ENCODE measurements around the gene GOLGA8B.

The GOLGA8B gene

DNA sequence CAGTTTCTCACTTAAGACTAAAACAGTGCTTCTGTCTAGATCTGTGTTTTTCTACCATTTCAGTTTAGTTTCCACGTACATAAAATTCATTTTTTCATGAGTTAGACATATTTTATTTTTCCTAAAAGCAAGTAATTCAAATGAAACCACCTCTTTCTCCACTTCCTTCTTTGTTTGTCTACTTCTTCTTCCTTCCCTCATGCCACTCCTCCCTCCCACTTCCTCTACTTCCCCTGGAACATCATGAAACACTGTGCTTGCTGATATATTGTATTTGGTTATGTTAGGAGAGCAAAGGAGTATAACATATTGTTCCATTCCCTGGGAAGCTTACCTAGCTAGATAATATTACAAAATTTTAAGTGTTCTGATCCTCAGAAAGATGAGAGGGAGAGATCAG is 36.7 kb upstream of the GOLGA8B start:
- Histone ChIP-seq H3K4me2 (ENCODE audit: low read depth, low read length, poor library complexity, severe bottlenecking) (no peak overlapping the region), H3K27ac (ENCODE audit: low read depth, low read length) (no peak overlapping the region), H3K36me3 (ENCODE audit: low read length) (no peaks in the 10 kb centered on the region), H3K79me2 (ENCODE audit: insufficient read depth, low read length) (no peaks in the 10 kb centered on the region), H2AFZ (ENCODE audit: low read depth, low read length, severe bottlenecking) (no peak overlapping the region), H3K9ac (ENCODE audit: low read length) (no peak overlapping the region), H3K4me3 (ENCODE audit: insufficient read depth, low read length, poor library complexity, severe bottlenecking) (no peak overlapping the region), H3K9me3 (ENCODE audit: insufficient read depth, low read length) (no peaks in the 10 kb centered on the region), H3F3A (ENCODE audit: insufficient read depth) (no peaks in the 10 kb centered on the region), H3K27me3 (ENCODE audit: low read length) (no peaks in the 10 kb centered on the region), H3K9me2 (replicated peaks; ENCODE audit: insufficient read depth, low read length) (no peaks in the 10 kb centered on the region), H4K20me1 (ENCODE audit: low read depth, low read length) (no peaks in the 10 kb centered on the region)
- TF ChIP-seq, protein P1, sequence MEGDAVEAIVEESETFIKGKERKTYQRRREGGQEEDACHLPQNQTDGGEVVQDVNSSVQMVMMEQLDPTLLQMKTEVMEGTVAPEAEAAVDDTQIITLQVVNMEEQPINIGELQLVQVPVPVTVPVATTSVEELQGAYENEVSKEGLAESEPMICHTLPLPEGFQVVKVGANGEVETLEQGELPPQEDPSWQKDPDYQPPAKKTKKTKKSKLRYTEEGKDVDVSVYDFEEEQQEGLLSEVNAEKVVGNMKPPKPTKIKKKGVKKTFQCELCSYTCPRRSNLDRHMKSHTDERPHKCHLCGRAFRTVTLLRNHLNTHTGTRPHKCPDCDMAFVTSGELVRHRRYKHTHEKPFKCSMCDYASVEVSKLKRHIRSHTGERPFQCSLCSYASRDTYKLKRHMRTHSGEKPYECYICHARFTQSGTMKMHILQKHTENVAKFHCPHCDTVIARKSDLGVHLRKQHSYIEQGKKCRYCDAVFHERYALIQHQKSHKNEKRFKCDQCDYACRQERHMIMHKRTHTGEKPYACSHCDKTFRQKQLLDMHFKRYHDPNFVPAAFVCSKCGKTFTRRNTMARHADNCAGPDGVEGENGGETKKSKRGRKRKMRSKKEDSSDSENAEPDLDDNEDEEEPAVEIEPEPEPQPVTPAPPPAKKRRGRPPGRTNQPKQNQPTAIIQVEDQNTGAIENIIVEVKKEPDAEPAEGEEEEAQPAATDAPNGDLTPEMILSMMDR (IDR thresholded peaks at IDR 0.05; ENCODE audit: insufficient read depth, low read length, poor library complexity, severe bottlenecking), result no peak
- no peak for TF ChIP-seq EZH2phosphoT487 (conservative IDR thresholded peaks at IDR 0.05; ENCODE audit: low read length)

DNA sequence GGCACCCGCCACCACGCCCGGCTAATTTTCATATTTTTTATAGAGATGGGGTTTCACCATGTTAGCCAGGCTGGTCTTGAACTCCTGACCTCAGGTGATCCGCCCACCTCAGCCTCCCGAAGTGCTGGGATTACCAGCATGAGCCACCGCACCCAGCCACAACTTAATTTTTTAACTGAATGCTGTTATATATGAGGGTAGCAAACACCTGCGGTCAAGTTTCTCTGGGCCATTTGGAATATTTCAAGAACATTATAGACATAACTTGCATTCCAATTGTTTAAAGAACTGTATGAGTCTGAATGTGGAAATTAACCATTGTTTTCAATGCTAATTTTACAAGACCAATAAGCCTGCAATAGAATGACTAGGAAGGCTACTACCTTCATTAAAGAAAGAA is 35.7 kb upstream of the GOLGA8B start:
- Histone ChIP-seq H3K4me2 (ENCODE audit: low read depth, low read length, poor library complexity, severe bottlenecking) (no peak overlapping the region), H3K27me3 (ENCODE audit: low read length) (no peaks in the 10 kb centered on the region), H3K79me2 (ENCODE audit: insufficient read depth, low read length) (no peaks in the 10 kb centered on the region), H3K9me2 (replicated peaks; ENCODE audit: insufficient read depth, low read length) (no peaks in the 10 kb centered on the region), H2AFZ (ENCODE audit: low read depth, low read length, severe bottlenecking) (no peak overlapping the region), H3K9ac (ENCODE audit: low read length) (no peak overlapping the region), H3K36me3 (ENCODE audit: low read length) (no peaks in the 10 kb centered on the region), H3K27ac (ENCODE audit: low read depth, low read length) (no peak overlapping the region), H4K20me1 (ENCODE audit: low read depth, low read length) (no peaks in the 10 kb centered on the region), H3K4me3 (ENCODE audit: insufficient read depth, low read length, poor library complexity, severe bottlenecking) (no peak overlapping the region), H3F3A (ENCODE audit: insufficient read depth) (no peaks in the 10 kb centered on the region), H3K9me3 (ENCODE audit: insufficient read depth, low read length) (no peaks in the 10 kb centered on the region)
- TF ChIP-seq EZH2phosphoT487 (conservative IDR thresholded peaks at IDR 0.05; ENCODE audit: low read length), result no peak
- TF ChIP-seq, protein P1 (IDR thresholded peaks at IDR 0.05; ENCODE audit: insufficient read depth, low read length, poor library complexity, severe bottlenecking), result no peak

DNA sequence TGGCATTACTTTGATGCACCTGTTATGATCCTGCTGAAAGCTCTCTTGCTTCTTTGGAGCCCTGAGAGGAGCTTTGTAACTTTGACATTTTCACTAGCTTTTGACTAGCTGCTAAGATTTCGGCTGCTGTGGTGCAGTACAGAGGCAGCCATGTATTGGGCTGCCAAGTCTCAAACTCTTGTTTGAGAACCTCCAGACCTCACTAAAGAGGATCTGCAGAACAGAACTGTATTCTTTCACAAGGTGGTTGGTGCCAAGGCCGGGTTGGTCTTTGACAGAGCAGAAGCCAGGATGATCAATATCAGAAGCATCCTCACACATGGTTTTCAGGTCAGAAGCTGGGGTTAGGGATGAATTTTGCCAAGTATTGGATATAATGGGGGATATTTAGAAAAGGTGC is 34.6 kb upstream of the GOLGA8B start:
- Histone ChIP-seq H3K4me2 (ENCODE audit: low read depth, low read length, poor library complexity, severe bottlenecking) (no peak overlapping the region), H3F3A (ENCODE audit: insufficient read depth) (no peaks in the 10 kb centered on the region), H3K9me2 (replicated peaks; ENCODE audit: insufficient read depth, low read length) (no peaks in the 10 kb centered on the region), H3K27me3 (ENCODE audit: low read length) (no peaks in the 10 kb centered on the region), H3K4me3 (ENCODE audit: insufficient read depth, low read length, poor library complexity, severe bottlenecking) (no peak overlapping the region), H3K9ac (ENCODE audit: low read length) (no peak overlapping the region), H3K27ac (ENCODE audit: low read depth, low read length) (no peak overlapping the region), H3K79me2 (ENCODE audit: insufficient read depth, low read length) (no peaks in the 10 kb centered on the region), H4K20me1 (ENCODE audit: low read depth, low read length) (no peaks in the 10 kb centered on the region), H2AFZ (ENCODE audit: low read depth, low read length, severe bottlenecking) (no peak overlapping the region), H3K9me3 (ENCODE audit: insufficient read depth, low read length) (no peaks in the 10 kb centered on the region), H3K36me3 (ENCODE audit: low read length) (no peaks in the 10 kb centered on the region)
- TF ChIP-seq, protein P1 (IDR thresholded peaks at IDR 0.05; ENCODE audit: insufficient read depth, low read length, poor library complexity, severe bottlenecking), result no peak
- no peak for TF ChIP-seq EZH2phosphoT487 (conservative IDR thresholded peaks at IDR 0.05; ENCODE audit: low read length)
